GM21576 (cell line): ENCODE measurements around the gene STK16.

Source experiments
- ATAC-seq: cut with Tn5 transposase; IDR thresholded peaks from one replicate; pipeline ENCODE4 v1.9.1; 2021; ENCODE audit warnings: mild to moderate bottlenecking, moderate library complexity; ENCODE audit not compliant: unreplicated experiment

Gene STK16

GRCh38 chr2:219213486-219214071 is 31.7 kb upstream of the STK16 start:
- ATAC-seq: no peak

- ATAC-seq: no peak
Measured at GRCh38 chr2:219214141-219214540, 31.1 kb upstream of the STK16 start.

- ATAC-seq: no peak
Measured at GRCh38 chr2:219214786-219215185, 30.5 kb upstream of the STK16 start.

GRCh38 chr2:219215871-219216534 is 29.3 kb upstream of the STK16 start:
- no peak for ATAC-seq

GRCh38 chr2:219216535-219216915 is 28.8 kb upstream of the STK16 start:
- ATAC-seq: no peak

- ATAC-seq: peak; percentile 16
Measured at GRCh38 chr2:219218217-219218731, 27.0 kb upstream of the STK16 start.

- ATAC-seq: peak; percentile 69
Measured at GRCh38 chr2:219218732-219219701, 26.3 kb upstream of the STK16 start, which contains the start of gene ABCB6. Gene ABCB6 (minus strand): TSS chr2:219218958. CDS start chr2:219218673, 285 bp downstream.

- ATAC-seq: no peak
Measured at GRCh38 chr2:219219784-219220532, 25.3 kb upstream of the STK16 start.

- ATAC-seq: no peak
Measured at GRCh38 chr2:219220652-219221402, 24.5 kb upstream of the STK16 start.

- ATAC-seq: no peak
Measured at GRCh38 chr2:219221957-219222518, 23.2 kb upstream of the STK16 start.

- ATAC-seq: no peak
Measured at GRCh38 chr2:219223831-219224610, 21.3 kb upstream of the STK16 start.

GRCh38 chr2:219225350-219225749 is 19.9 kb upstream of the STK16 start:
- ATAC-seq: no peak

- ATAC-seq: no peak
Measured at GRCh38 chr2:219228041-219228910, 17.0 kb upstream of the STK16 start.

GRCh38 chr2:219228911-219229304 is 16.4 kb upstream of the STK16 start:
- peak; percentile 9 for ATAC-seq

- ATAC-seq: peak; percentile 98
Measured at GRCh38 chr2:219229305-219230058, 15.8 kb upstream of the STK16 start, which contains the start of the genes ANKZF1 and ATG9A. Gene ANKZF1 (plus strand): TSS chr2:219229806. CDS start chr2:219230258, 452 bp downstream. Gene ATG9A (minus strand): TSS chr2:219229636. CDS start chr2:219228024, 1,612 bp downstream.

- peak; percentile 27 for ATAC-seq
Measured at GRCh38 chr2:219230059-219230540, 15.2 kb upstream of the STK16 start.

GRCh38 chr2:219234331-219234730 is 10.9 kb upstream of the STK16 start:
- no peak for ATAC-seq
